SH-SY5Y (cell line): ENCODE measurements around the gene NTM.

Source experiments
- GATA2 ChIP-seq: IDR thresholded peaks from 2 replicates; pipeline ENCODE4 v1.6.1; 2011; ENCODE audit warnings: mild to moderate bottlenecking, low read depth, low read length
- GATA3 ChIP-seq: IDR thresholded peaks from 2 replicates; pipeline ENCODE4 v1.6.1; 2011; ENCODE audit warnings: low read depth, mild to moderate bottlenecking, low read length, moderate library complexity

DNA sequence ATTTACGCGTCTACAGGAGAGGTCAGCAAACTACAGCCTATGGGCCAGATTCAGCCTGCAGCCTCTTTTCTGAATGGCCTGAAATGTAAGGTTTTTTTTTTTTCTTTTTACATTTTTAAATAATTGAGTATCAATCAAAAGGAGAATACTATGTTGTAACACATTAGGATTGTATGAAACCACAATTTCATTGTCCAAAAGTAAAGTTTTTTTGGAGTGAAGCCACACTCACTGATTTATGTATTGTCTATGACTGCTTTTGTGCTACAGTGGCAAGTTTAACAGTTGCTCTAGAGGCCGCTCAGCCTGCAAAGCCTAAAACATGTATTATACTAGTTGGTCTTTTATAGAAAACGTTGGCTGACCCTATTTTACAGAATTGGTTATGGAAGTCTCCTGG lies 923.2 kb downstream of the NTM start:
- no peak for TF ChIP-seq GATA3
- TF ChIP-seq GATA2, result no peak
